Activated T-helper 17 cell treated with anti-CD3 and anti-CD28 coated beads, Interleukin-2, amount 50 U/mL, for 72 hours (primary cell): ENCODE measurements around the gene FSTL4. TPM values are rescaled to one million over a fixed set of nuclear protein-coding genes. Genes with fewer than 3 reads are reported as not detected.
"Not testable (repeated sequence)": the region's sequence is repeated elsewhere in the genome, so short reads cannot be mapped to it uniquely, and the experiment has no call there.

ENCODE experiments used
- ATAC-seq: fragments of 150-1000 bp; cut with Tn5 transposase; replicated peaks from 2 replicates; pipeline ENCODE4 v1.10.0; 2021; ENCODE audit warnings: mild to moderate bottlenecking, moderate library complexity
- H3K27ac Mint-ChIP-seq: one replicate; pipeline ENCODE4 v1.8.0; 2022; ENCODE audit warnings: mixed read lengths
- H3K27me3 Mint-ChIP-seq: one replicate; pipeline ENCODE4 v1.8.0; 2022; ENCODE audit warnings: mixed read lengths
- H3K36me3 Mint-ChIP-seq: one replicate; pipeline ENCODE4 v1.8.0; 2022; ENCODE audit warnings: low read depth, mild to moderate bottlenecking, mixed read lengths
- H3K4me1 Mint-ChIP-seq: one replicate; pipeline ENCODE4 v1.8.0; 2022; ENCODE audit warnings: mixed read lengths
- H3K4me3 Mint-ChIP-seq: one replicate; pipeline ENCODE4 v1.8.0; 2022; ENCODE audit warnings: mild to moderate bottlenecking, mixed read lengths
- H3K9me3 Mint-ChIP-seq: one replicate; pipeline ENCODE4 v1.8.0; 2022; ENCODE audit warnings: mixed read lengths
- total RNA-seq, 2 donors: library from RNA; stranded (reverse); gene quantifications; one replicate each; pipeline ENCODE4 v1.2.3, GENCODE V29; 2022

The FSTL4 gene
- total RNA-seq, 2 donors from 2014 or later = 0.24 TPM; not detected in 1

DNA sequence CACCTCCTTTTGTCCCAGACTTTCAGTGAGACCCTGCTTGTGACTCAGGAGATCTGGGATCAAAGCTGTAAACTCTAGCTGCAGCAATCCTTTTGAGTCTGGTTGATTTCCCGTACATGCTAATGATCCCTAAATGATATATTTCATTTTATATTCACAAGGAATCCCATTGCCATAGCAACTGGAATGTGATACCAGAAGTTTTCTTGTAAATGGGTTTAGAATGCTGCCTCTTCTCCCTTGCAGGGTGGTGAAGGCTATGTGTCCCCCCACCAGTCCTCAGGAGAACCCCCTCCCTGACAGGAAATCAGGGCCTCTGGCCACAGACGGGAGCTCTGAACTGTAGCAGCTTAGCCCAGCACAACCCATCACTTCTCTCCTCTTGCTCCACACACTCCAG, 215.0 kb downstream of the FSTL4 start:
- Mint-ChIP-seq H3K27me3 (no peaks in the 10 kb centered on the region), H3K27ac (peak overlapping the region; percentile 61), H3K4me3 (no peak overlapping the region), H3K4me1 (peaks cover 9% of the 10 kb centered on the region), H3K9me3 (no peaks in the 10 kb centered on the region), H3K36me3 (no peaks in the 10 kb centered on the region)
- no peak for ATAC-seq

DNA sequence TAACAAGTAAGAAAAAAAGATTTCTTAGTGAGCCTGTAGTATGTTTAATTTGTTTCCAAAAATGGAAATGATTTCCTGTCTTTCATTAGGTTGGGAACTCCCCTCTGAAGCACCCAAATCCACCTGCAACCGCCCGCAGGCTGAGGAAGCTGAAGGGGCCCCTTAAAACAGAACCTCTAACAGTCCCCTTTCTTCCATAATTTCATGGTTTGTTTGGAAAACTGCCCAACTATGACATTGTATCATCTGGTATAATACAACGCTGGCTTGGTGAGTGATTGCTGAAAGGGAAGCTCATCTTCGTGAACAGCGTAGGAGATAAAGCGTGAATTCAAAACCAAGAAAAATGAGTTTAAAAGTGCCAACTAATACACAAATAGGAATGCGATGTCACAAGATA, 215.5 kb downstream of the FSTL4 start:
- no peaks in the 10 kb centered on the region for H3K36me3 Mint-ChIP-seq
- no peaks in the 10 kb centered on the region for H3K27me3 Mint-ChIP-seq
- no peak overlapping the region for H3K27ac Mint-ChIP-seq
- peaks cover 9% of the 10 kb centered on the region for H3K4me1 Mint-ChIP-seq
- ATAC-seq = peak; percentile 49
- no peak overlapping the region for H3K4me3 Mint-ChIP-seq
- no peaks in the 10 kb centered on the region for H3K9me3 Mint-ChIP-seq

DNA sequence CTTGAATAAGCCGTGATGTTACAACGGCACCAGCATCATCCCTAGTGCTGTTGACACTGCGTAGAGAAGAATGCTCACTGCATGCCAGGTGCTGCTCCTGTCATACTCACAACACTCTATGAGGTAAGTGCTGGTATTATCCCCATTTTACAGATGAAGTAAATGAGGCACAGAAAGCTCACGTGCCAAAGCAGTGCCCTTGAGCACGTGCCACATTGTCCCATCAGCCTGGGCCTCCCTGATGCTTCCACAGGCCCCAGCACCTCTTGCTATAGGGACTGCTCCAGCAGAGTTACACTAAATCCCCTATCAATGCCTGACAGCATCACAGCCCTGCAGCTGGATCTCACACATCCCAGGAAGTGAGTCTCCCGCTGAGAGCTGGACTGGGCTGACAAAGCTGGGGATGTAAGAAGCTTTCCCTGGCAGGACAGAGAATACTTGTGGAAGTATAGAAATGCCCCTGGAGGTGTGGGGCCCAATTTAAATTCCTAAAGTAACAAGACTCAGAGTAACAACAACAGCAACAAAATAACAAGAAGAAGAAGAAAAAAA, 216.1 kb downstream of the FSTL4 start:
- Mint-ChIP-seq H3K4me3 (no peak overlapping the region), H3K27ac (no peak overlapping the region), H3K27me3 (no peaks in the 10 kb centered on the region), H3K4me1 (peaks cover 9% of the 10 kb centered on the region), H3K9me3 (no peaks in the 10 kb centered on the region), H3K36me3 (no peaks in the 10 kb centered on the region)
- ATAC-seq = no peak

DNA sequence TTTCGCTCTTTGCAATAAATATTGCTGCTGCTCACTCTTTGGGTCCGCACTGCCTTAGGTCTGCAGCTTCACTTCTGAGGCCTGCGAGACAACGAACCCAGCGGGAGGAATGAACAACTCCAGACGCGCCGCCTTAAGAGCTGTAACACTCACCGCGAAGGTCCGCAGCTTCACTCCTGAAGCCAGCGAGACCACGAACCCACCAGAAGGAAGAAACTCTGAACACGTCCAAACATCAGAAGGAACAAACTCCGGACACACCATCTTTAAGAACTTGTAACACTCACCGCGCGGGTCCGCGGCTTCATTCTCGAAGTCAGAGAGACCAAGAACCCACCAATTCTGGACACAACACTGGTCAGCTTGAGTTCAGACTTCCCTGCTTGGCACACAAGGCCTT, 217.1 kb downstream of the FSTL4 start:
- ATAC-seq, H3K4me1 Mint-ChIP-seq, H3K4me3 Mint-ChIP-seq, H3K9me3 Mint-ChIP-seq, H3K27me3 Mint-ChIP-seq, H3K36me3 Mint-ChIP-seq, H3K27ac Mint-ChIP-seq: not testable (repeated sequence)

DNA sequence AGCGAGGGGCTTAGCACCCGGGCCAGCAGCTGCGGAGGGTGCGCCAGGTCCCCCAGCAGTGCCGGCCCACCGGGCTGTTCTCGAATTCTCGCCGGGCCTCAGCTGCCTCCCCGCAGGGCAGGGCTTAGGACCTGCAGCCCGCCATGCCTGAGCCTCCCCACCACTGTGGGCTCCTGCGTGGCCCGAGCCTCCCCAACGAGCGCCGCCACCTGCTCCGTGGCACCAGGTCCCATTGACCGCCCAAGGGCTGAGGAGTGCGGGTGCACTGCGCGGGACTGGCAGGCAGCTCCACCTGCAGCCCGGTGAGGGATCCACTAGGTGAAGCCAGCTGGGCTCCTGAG, 217.9 kb downstream of the FSTL4 start:
- not testable (repeated sequence) for H3K27me3 Mint-ChIP-seq, H3K9me3 Mint-ChIP-seq, ATAC-seq, H3K4me3 Mint-ChIP-seq, H3K27ac Mint-ChIP-seq, H3K36me3 Mint-ChIP-seq, H3K4me1 Mint-ChIP-seq

DNA sequence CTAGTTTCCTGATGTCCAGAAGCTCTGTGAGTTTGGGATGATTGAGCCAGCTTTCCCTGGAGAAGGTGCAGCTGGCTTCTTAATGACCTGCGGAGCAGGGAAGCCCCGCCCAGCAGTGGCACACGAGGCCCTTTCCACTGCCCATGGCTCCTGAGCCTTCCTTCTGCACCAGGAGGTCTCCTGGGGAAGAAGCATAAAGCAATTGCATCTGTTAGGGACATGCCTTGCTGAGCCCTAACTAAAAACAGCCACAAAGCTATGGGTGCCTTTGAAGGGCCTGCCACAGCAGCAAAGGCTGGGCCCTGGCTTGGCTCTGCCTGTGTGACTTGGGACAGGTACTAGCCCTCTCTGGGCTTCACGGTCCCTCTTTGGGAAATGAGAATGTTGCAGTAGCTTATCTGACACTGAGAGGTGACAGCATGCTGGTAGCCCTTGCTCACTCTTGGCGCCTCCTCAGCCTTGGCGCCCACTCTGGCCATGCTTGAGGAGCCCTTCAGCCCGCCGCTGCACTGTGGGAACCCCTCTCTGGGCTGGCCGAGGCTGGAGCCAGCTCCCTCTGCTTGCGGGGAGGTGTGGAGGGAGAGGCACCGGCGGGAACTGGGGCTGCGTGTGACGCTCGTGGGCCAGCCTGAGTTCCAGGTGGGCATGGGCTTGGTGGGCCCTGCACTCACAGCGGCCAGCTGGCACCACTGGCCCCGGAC, 218.4 kb downstream of the FSTL4 start:
- ATAC-seq = no peak
- Mint-ChIP-seq H3K4me1 (peaks cover 9% of the 10 kb centered on the region), H3K36me3 (no peaks in the 10 kb centered on the region), H3K27ac (no peak overlapping the region), H3K9me3 (no peaks in the 10 kb centered on the region), H3K27me3 (peaks cover 8% of the 10 kb centered on the region), H3K4me3 (no peak overlapping the region)

DNA sequence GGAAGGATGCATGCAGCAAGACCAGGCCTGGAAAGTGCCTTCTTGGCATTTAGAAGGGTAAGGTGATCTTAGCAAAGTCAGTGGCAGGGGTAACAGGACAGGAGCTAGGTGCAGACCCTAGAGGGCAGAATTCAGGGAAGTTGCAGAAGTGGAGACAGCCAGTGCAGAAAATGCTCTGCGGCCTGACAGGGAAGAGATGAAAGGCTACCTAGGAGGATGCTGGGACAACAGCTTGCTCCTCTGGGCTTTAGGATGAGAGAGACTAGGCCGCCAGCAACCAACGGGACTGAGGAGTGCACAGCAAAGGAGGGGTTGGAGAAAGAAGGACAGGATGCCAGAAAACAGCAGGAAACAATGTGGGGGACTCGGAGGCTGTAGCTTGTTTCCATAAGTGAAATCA, 219.9 kb downstream of the FSTL4 start:
- H3K9me3 Mint-ChIP-seq = no peaks in the 10 kb centered on the region
- H3K36me3 Mint-ChIP-seq = no peaks in the 10 kb centered on the region
- H3K27me3 Mint-ChIP-seq = peaks cover 12% of the 10 kb centered on the region

DNA sequence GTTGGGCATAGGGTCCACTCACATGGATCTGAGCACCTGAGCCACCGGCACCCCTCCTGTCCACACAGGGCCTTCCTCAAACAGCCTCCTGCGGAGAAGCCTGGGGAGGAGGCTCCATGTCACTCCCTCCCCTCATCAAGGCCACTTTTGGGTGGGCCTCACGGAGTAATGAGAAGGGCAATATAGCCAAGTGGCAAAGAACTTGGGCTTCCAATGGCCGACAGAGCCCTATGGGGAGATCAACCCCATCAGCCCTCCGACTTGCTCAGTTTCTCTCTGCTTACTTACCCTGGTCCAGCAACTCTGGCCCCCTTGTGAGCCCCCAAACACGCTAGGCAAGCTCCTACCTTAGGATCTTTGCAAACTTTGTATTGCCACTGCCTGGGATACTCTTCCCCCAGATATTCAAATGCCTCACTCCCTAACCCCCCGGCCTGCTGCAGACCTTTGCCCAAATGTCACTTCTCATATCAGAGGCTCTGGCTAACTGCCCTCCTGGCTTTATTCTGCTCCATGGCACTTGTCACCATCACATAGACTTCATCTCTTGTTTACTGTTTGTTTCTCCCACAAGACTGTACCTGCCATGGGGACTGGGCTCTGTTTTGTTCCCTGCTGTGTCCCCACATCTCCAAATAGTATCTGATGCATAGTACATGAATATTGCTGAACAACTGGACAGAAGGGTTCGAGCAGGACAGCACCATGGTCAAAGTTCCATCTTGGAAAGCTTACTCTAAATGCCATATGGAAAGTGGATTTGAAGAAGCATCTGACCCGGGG, 220.8 kb downstream of the FSTL4 start:
- peaks cover 3% of the 10 kb centered on the region for H3K4me1 Mint-ChIP-seq

More for the DNA sequence above, 219.9 kb downstream of the FSTL4 start:
- Mint-ChIP-seq H3K27ac (no peak overlapping the region), H3K4me3 (no peak overlapping the region), H3K4me1 (peaks cover 4% of the 10 kb centered on the region)
- no peak for ATAC-seq

DNA sequence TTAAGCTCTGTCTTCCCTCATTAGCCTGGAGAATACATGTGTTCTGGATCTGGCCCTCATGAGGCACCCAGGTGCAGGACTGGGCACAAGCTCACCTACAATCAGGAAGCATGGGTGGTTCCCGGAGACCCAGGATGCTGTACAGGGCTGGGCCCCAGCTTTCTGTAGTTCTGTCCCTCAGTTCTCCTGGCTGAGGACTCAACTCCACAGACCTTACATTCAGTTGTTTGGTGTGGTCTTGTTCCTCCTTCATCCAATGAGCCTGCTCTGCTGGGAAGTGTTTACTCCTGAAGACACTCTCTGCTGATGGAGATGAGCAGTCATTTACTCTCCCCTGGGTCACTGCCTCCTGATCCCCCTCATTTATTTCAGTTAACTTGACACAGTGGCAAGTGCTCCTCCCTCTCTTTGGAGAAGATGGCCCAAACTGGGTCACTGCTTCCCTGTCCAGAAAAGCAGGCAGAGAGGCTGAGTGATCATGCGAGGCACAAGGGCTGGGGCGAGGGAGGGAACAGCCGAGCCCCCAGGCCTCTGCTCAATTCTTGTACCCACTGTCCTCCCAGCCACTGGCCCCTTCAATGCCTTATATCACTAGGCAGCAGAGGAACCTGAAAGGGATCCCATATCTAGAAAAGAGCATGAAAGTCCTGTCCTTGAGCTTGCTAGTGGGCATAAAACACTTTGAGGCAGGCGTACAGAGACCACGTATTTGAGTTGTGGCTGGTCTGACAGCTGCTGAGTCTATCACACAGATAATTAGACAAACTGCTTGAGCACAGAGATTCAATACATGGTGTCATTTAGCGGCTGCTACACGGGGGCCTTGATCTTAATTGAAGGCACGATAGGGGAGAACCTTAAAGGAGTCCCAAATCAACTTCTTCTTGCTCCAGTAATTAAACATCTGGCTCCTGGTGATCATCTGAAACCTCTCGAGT, 221.7 kb downstream of the FSTL4 start:
- Mint-ChIP-seq H3K9me3 (no peaks in the 10 kb centered on the region), H3K36me3 (no peaks in the 10 kb centered on the region), H3K27ac (no peak overlapping the region), H3K4me3 (no peak overlapping the region), H3K4me1 (no peaks in the 10 kb centered on the region), H3K27me3 (peaks cover 16% of the 10 kb centered on the region)
- ATAC-seq = no peak

More for the DNA sequence above, 220.8 kb downstream of the FSTL4 start:
- Mint-ChIP-seq H3K4me3 (no peak overlapping the region), H3K36me3 (no peaks in the 10 kb centered on the region), H3K9me3 (no peaks in the 10 kb centered on the region), H3K27ac (no peak overlapping the region), H3K27me3 (peaks cover 12% of the 10 kb centered on the region)
- ATAC-seq = no peak

DNA sequence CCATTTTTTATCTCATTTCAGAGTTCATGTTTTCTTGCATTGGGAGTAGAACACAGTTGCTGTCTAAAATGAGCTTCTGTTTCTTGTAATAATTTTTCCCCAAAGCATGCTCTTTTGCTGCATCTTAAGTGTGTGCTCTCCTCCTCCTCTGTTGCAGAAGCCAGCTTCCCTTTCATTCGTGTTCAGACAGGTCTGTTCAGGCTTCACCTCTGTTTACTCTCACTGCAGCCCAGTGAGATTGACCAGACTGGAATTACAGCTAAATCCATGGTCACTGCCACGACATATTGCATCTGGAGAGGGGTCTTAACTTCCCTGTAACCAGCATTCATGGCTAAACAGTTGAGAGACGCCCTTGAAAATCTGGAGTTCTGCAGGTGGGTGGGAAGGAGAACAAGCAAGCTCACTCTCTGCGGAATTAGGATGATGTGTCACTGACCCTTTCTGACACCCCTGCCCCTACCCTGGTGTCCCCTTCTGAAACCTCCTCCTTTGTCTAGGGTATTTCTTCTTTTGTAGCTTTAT, 223.2 kb downstream of the FSTL4 start:
- Mint-ChIP-seq H3K27me3 (peaks cover 16% of the 10 kb centered on the region), H3K4me1 (no peaks in the 10 kb centered on the region), H3K36me3 (no peaks in the 10 kb centered on the region), H3K4me3 (no peak overlapping the region), H3K9me3 (no peaks in the 10 kb centered on the region), H3K27ac (no peak overlapping the region)
- no peak for ATAC-seq

DNA sequence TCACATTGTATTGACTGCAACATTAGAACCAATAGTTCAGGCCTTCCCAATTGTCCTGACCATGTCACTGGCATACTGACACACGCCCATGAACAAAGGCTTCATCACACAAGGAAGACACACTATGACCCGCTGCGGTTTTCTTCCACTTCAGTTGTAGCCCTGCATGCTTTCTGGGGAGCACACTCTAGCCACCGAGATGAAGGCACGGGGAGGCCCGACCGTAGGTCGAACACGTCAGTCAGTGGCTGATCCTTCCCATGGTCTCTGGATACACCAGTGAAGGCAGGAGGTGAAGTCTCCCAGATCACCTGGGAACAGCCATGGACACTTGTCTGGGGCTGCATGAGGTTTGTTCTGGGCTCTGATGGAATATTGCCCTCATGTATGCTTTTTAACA, 224.7 kb downstream of the FSTL4 start:
- H3K4me3 Mint-ChIP-seq = no peak overlapping the region
- no peaks in the 10 kb centered on the region for H3K4me1 Mint-ChIP-seq
- H3K9me3 Mint-ChIP-seq = no peaks in the 10 kb centered on the region
- no peak overlapping the region for H3K27ac Mint-ChIP-seq
- peaks cover 17% of the 10 kb centered on the region for H3K27me3 Mint-ChIP-seq
- H3K36me3 Mint-ChIP-seq = no peaks in the 10 kb centered on the region
- no peak for ATAC-seq

DNA sequence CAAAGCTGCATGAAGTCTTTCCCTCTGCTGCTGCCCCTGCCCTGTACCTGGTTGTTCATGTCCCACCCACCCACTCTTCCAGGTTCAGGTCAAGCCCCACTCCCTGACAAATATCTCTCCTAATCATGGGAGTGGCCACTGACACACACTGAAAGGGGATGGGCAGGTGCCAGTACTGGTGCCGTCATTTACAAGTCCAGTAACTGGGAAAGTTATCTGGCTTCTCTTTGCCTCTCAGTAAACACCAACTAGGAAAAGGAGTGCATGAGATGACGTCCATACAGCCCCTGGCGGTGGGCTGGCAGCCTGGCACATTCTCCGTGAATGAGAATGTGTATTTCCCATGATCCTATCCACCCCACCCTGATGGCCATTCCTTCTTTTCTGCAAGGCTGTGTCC, 225.2 kb downstream of the FSTL4 start:
- no peak for ATAC-seq
- Mint-ChIP-seq H3K27ac (no peak overlapping the region), H3K9me3 (no peaks in the 10 kb centered on the region), H3K36me3 (no peaks in the 10 kb centered on the region), H3K4me3 (no peak overlapping the region), H3K4me1 (no peaks in the 10 kb centered on the region), H3K27me3 (peaks cover 19% of the 10 kb centered on the region)

DNA sequence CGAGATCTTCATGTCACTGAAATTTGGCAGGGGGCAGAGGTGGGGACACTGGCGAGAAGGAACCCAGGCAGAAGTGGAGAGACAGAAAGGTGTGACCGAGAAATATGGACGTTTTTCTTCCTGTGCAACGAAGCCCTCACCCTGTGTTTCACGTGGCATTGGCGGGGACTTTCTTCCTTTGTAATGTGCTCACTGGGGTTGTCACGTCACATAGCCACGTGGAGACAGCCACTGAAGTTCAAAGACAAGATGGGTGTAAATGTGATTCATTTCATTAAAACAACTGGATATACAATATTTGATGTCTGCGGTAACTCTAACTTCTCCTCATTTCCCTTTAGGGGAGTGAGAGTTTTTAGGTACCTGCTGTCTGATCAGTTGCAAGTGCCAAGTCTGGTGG, 225.7 kb downstream of the FSTL4 start:
- Mint-ChIP-seq H3K4me1 (no peaks in the 10 kb centered on the region), H3K27ac (no peak overlapping the region), H3K4me3 (no peak overlapping the region), H3K27me3 (peaks cover 19% of the 10 kb centered on the region), H3K36me3 (no peaks in the 10 kb centered on the region), H3K9me3 (no peaks in the 10 kb centered on the region)
- ATAC-seq = peak; percentile 54

DNA sequence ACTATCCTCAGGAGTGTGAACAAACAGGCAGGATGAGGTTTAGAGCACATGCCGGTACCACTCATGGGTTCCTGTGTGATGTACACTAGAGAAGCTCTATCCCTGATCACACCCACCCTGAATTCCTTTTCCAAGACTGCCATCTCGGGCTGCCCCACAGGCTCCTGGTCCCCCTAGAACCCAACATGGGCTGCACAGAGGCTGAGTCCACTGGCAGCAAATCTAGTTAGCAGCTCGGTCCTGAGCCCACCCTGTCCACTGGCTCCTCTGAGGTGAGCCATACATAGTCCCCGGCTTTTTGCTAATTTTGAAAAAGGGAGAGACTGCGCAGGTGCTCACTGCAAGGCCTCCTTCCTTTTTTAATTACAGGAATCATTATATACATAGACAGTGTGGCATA, 227.0 kb downstream of the FSTL4 start:
- Mint-ChIP-seq H3K9me3 (no peaks in the 10 kb centered on the region), H3K27me3 (peaks cover 19% of the 10 kb centered on the region), H3K27ac (no peak overlapping the region), H3K4me1 (no peaks in the 10 kb centered on the region), H3K36me3 (no peaks in the 10 kb centered on the region), H3K4me3 (no peak overlapping the region)
- ATAC-seq = no peak
